ENCODE data around the gene THSD7A. TPM values are rescaled to one million over a fixed set of nuclear protein-coding genes. Genes with fewer than 3 reads are reported as not detected.

THSD7A gene
- total and polyA plus RNA-seq, 2 of the 13 experiments (the other 11 are each of a cell fraction or from before 2014, with no cell fraction given) = 0.01 to 0.07 TPM

- TF ChIP-seq ZNF468 (CRISPR knock-in tag; IDR thresholded peaks at IDR 0.05) (no peak), ZNF691 (CRISPR knock-in tag; IDR thresholded peaks at IDR 0.05; ENCODE audit: borderline replicate concordance, low read depth) (no peak), ZNF350 (CRISPR knock-in tag; IDR thresholded peaks at IDR 0.05; ENCODE audit: borderline replicate concordance, low read depth) (no peak), ZMYM3 (CRISPR knock-in tag; IDR thresholded peaks at IDR 0.05) (no peak), FOXK2 (IDR thresholded peaks at IDR 0.05) (no peak), ZUFSP (CRISPR knock-in tag; IDR thresholded peaks at IDR 0.05; ENCODE audit: borderline replicate concordance) (no peak), MAFG (CRISPR knock-in tag; IDR thresholded peaks at IDR 0.05) (no peak)
- Histone ChIP-seq H3K36me3 (replicated peaks in 1 of 2; ENCODE audit: control insufficient read depth in 1 of 2, insufficient read depth in 2 of 2, low read length in 2 of 2) (no peaks in the 10 kb centered on the region), H3K79me2 (ENCODE audit: insufficient read depth, low read length) (no peaks in the 10 kb centered on the region), H2AFZ (ENCODE audit: low read length) (no peak overlapping the region), H3K4me1 (ENCODE audit: insufficient read depth, low read length) (no peaks in the 10 kb centered on the region), H3K9me3 (ENCODE audit: low read length) (no peaks in the 10 kb centered on the region), H3K4me3 (replicated peaks in 1 of 3; ENCODE audit: insufficient read depth in 1 of 3, low read depth in 2 of 3, low read length in 3 of 3) (no peak overlapping the region), H3K4me2 (ENCODE audit: low read depth, low read length) (no peak overlapping the region), H3K27me3 (ENCODE audit: control insufficient read depth in 1 of 2, insufficient read depth in 2 of 2, low read length in 2 of 2) (no peaks in the 10 kb centered on the region), H3K27ac (ENCODE audit: extremely low read length, insufficient read depth, low read length) (no peak overlapping the region), H3K9ac (ENCODE audit: insufficient read depth, low read depth, low read length) (no peak overlapping the region), H4K20me1 (ENCODE audit: insufficient read depth, low read length) (no peaks in the 10 kb centered on the region)
- WGBS (ENCODE audit: low lambda C conversion rate) = 90% methylated on average over 1 of the region's 1 CpG
- FAIRE-seq (no peak), DNase-seq (ENCODE audit: low spot score) (no peak), ATAC-seq (no peak)
- intact Hi-C loops (cut with micrococcal nuclease; ENCODE audit: unreplicated experiment) = no loop called here
- in situ Hi-C loops (cut with HindIII; ENCODE audit: extremely low pct_ligation_motif_present, low pct_unique_long_range_greater_than_20kb) = no loop called here
- POLR2A ChIA-PET = no interaction called here
- BruUV-seq (replicated peaks) = no TSS peak
- CTCF ChIA-PET (ENCODE audit: low intra/inter-chr PET ratio, low total read pairs) = no interaction called here
Observed at GRCh38 chr7:11456574-11456973, 375.4 kb downstream of the THSD7A start.
